ENCODE data around the gene COASY. TPM values are rescaled to one million over a fixed set of nuclear protein-coding genes. Genes with fewer than 3 reads are reported as not detected.
"Not testable (repeated sequence)": the region's sequence is repeated elsewhere in the genome, so short reads cannot be mapped to it uniquely, and the experiment has no call there.

The COASY gene
- total and polyA plus RNA-seq, 11 donors = 24.3 to 59.1 (median 34.4) TPM

- DNase-seq = peak; percentile 81 to 94 (median 90)
- intact Hi-C loops (cut with DNase I) = no loop called here
- H3K27ac ChIP-seq = peak overlapping the region; percentile 28 to 97 (median 86)
- peak; percentile 38 to 80 (median 69) for ATAC-seq
- TF ChIP-seq CTCF (IDR thresholded peaks at IDR 0.05) (peak in 3 of 12 donors; percentile 14 to 20 (median 20)), POLR2A (IDR thresholded peaks at IDR 0.05) (no peak)
- WGBS, 4 donors = 1 to 2% (median 1%) methylated on average over 18 to 65 of the region's 65 CpGs
- H3K36me3 ChIP-seq = peaks cover 0 to 34% (median 27%) of the 10 kb centered on the region in 9 donors
- H3K4me3 ChIP-seq = peak overlapping the region; percentile 26 to 81 (median 72)
- H3K9me3 ChIP-seq = no peaks in the 10 kb centered on the region
- H3K4me1 ChIP-seq = peaks cover 9 to 34% (median 20%) of the 10 kb centered on the region in 12 donors
- H3K27me3 ChIP-seq = no peaks in the 10 kb centered on the region
Measured at GRCh38 chr17:42536372-42537155, 25.4 kb upstream of the COASY start.

DNA sequence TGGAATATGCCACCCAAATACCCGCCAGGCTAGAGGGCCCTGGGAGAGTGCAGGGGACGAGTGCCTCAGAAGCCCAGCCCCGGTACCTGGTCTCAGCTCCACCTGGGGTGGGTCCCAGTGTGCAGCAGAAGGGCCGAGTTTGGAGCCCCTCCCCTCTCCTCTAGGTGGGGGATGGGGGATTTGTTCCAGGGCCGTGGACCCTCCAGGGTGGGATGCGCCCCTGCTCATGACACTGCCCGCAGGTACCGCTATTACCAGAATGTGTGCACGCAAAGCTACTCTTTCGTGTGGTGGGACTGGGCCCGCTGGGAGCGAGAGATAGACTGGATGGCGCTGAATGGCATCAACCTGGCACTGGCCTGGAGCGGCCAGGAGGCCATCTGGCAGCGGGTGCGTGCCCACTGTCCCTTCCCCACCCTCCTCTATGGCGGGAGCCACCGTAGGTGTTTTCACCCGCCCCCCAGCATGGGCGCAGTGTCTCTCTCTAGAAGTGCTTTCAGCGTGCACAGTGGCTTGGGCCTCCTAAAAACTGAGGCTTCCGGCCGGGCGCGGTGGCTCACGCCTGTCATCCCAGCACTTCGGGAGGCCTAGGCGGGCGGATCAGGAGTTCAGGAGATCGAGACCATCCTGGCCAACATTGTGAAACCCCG, 24.7 kb upstream of the COASY start:
- Histone ChIP-seq H3K9me3 (no peaks in the 10 kb centered on the region), H3K27me3 (no peaks in the 10 kb centered on the region), H3K4me1 (peaks cover 9 to 29% (median 17%) of the 10 kb centered on the region in 12 donors), H3K27ac (peak overlapping the region in 11 of 12 donors; percentile 75 to 97 (median 87)), H3K4me3 (peak overlapping the region in 11 of 12 donors; percentile 57 to 81 (median 72)), H3K36me3 (peaks cover 0 to 41% (median 31%) of the 10 kb centered on the region in 9 donors)
- ATAC-seq (peak in 2 of 4 donors; percentile 1 to 2), DNase-seq (peak in 1 of 5 donors; percentile 26)
- no peak for TF ChIP-seq CTCF (IDR thresholded peaks at IDR 0.05)
- no peak for TF ChIP-seq POLR2A (IDR thresholded peaks at IDR 0.05)
- WGBS, 4 donors = 85 to 91% (median 88%) methylated on average over 24 to 31 of the region's 31 CpGs
- intact Hi-C loops (cut with DNase I) = no loop called here

DNA sequence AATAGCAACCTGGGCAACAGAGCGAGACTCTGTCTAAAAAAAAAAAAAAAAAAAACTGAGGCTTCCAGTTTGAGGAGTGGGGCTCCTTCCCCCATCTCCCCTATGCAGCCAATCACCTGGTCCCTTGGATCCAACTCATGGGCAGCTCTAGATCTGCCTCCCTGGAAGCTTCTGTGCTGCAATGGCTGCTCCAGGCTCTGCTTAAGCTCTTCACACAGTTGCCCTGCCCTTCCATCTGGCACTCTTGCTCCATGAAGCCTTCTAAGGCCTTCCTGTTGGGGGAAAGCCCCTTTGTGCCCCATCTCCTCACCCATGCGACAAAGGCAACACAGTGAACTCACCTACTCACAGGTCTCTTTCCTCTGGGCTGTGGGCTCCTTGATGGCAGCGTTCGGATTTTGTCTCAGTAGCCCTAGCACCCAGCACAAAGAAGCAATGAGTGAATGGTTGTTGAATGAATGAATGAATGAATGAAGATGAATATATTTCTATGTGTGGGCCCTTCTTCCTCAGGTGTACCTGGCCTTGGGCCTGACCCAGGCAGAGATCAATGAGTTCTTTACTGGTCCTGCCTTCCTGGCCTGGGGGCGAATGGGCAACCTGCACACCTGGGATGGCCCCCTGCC, 24.0 kb upstream of the COASY start:
- no peak for DNase-seq
- Histone ChIP-seq H3K36me3 (peaks cover 0 to 48% (median 37%) of the 10 kb centered on the region in 9 donors), H3K27ac (no peak overlapping the region), H3K4me3 (no peak overlapping the region), H3K9me3 (no peaks in the 10 kb centered on the region), H3K4me1 (peaks cover 9 to 29% (median 17%) of the 10 kb centered on the region in 12 donors), H3K27me3 (no peaks in the 10 kb centered on the region)
- intact Hi-C loops (cut with DNase I) = no loop called here
- ATAC-seq = no peak
- TF ChIP-seq POLR2A (IDR thresholded peaks at IDR 0.05) (no peak), CTCF (IDR thresholded peaks at IDR 0.05) (no peak)
- WGBS, 4 donors = 93 to 99% (median 97%) methylated on average over 5 of the region's 5 CpGs

GRCh38 chr17:42538482-42538881, 23.5 kb upstream of the COASY start:
- intact Hi-C loops (cut with DNase I) = no loop called here
- Histone ChIP-seq H3K36me3 (peaks cover 0 to 53% (median 43%) of the 10 kb centered on the region in 9 donors), H3K4me1 (peaks cover 9 to 29% (median 17%) of the 10 kb centered on the region in 12 donors), H3K27me3 (no peaks in the 10 kb centered on the region), H3K27ac (no peak overlapping the region), H3K4me3 (no peak overlapping the region), H3K9me3 (no peaks in the 10 kb centered on the region)
- ATAC-seq = no peak
- TF ChIP-seq POLR2A (IDR thresholded peaks at IDR 0.05) (no peak), CTCF (IDR thresholded peaks at IDR 0.05) (no peak)
- 93 to 96% (median 95%) methylated on average over 14 of the region's 14 CpGs for WGBS, 4 donors
- DNase-seq = no peak

GRCh38 chr17:42540558-42540957, 21.4 kb upstream of the COASY start:
- H3K27ac ChIP-seq; H3K4me3 ChIP-seq; DNase-seq; intact Hi-C loops (cut with DNase I); ATAC-seq; H3K27me3 ChIP-seq; H3K9me3 ChIP-seq: not testable (repeated sequence)
- peaks cover 0 to 67% (median 50%) of the 10 kb centered on the region in 9 donors for H3K36me3 ChIP-seq
- H3K4me1 ChIP-seq = peaks cover 7 to 23% (median 11%) of the 10 kb centered on the region in 12 donors
- WGBS, 4 donors = 87 to 94% (median 91%) methylated on average over 4 of the region's 4 CpGs
